ENCODE data around the gene TSC22D1. TPM values are rescaled to one million over a fixed set of nuclear protein-coding genes. Genes with fewer than 3 reads are reported as not detected.

Gene TSC22D1
- total RNA-seq, 2 experiments from 2014 or later = 14.6 to 27.7 TPM

- no peak for DNase-seq (ENCODE audit: low spot score)
- POLR2A ChIA-PET = no interaction called here
- TF ChIP-seq CTCF (conservative IDR thresholded peaks at IDR 0.05; ENCODE audit: low read length) (no peak), EZH2phosphoT487 (IDR thresholded peaks at IDR 0.05; ENCODE audit: borderline replicate concordance, low read depth, low read length) (no peak)
- no peaks in the 10 kb centered on the region for H3K9me2 ChIP-seq (ENCODE audit: insufficient read depth, low read length)
- intact Hi-C loops (cut with micrococcal nuclease; ENCODE audit: unreplicated experiment) = no loop called here
- H2AFZ ChIP-seq (ENCODE audit: low read length) = no peak overlapping the region
- H3K36me3 ChIP-seq (ENCODE audit: insufficient read depth, low read length) = no peaks in the 10 kb centered on the region
- CTCF ChIA-PET (ENCODE audit: unreplicated experiment) = no interaction called here
- H3K79me2 ChIP-seq (ENCODE audit: insufficient read depth, low read depth, low read length) = no peaks in the 10 kb centered on the region
- BruUV-seq (replicated peaks) = no TSS peak
- no peak overlapping the region for H3K27ac ChIP-seq (ENCODE audit: low read depth, low read length, poor library complexity, severe bottlenecking)
- no peaks in the 10 kb centered on the region for H3K4me1 ChIP-seq (ENCODE audit: insufficient read depth, low read length, poor library complexity, severe bottlenecking)
- H3K4me2 ChIP-seq (ENCODE audit: low read length) = no peak overlapping the region
- no peak overlapping the region for H3K4me3 ChIP-seq (ENCODE audit: low read depth, low read length, poor library complexity, severe bottlenecking)
- H4K20me1 ChIP-seq (ENCODE audit: insufficient read depth, low read length) = no peaks in the 10 kb centered on the region
- no peaks in the 10 kb centered on the region for H3K9me3 ChIP-seq (ENCODE audit: low read length)
Observed at GRCh38 chr13:44449999-44450821, 125.9 kb downstream of the TSC22D1 start.

GRCh38 chr13:44448875-44449274 lies 127.3 kb downstream of the TSC22D1 start:
- ChIA-PET CTCF (ENCODE audit: unreplicated experiment) (no interaction called here), POLR2A (interaction anchor here (0.9 kb wide), 1 partner anchor 32 kb away, joined by 4 read pairs; no protein-coding TSS in a partner anchor)
- H3K27ac ChIP-seq (ENCODE audit: low read depth, low read length, poor library complexity, severe bottlenecking) = no peak overlapping the region
- H3K36me3 ChIP-seq (ENCODE audit: insufficient read depth, low read length) = no peaks in the 10 kb centered on the region
- no peak overlapping the region for H3K4me2 ChIP-seq (ENCODE audit: low read length)
- H4K20me1 ChIP-seq (ENCODE audit: insufficient read depth, low read length) = no peaks in the 10 kb centered on the region
- no peaks in the 10 kb centered on the region for H3K79me2 ChIP-seq (ENCODE audit: insufficient read depth, low read depth, low read length)
- no peak overlapping the region for H3K4me3 ChIP-seq (ENCODE audit: low read depth, low read length, poor library complexity, severe bottlenecking)
- intact Hi-C loops (cut with micrococcal nuclease; ENCODE audit: unreplicated experiment) = no loop called here
- BruUV-seq (replicated peaks) = no TSS peak
- no peak overlapping the region for H2AFZ ChIP-seq (ENCODE audit: low read length)
- no peaks in the 10 kb centered on the region for H3K4me1 ChIP-seq (ENCODE audit: insufficient read depth, low read length, poor library complexity, severe bottlenecking)
- TF ChIP-seq CTCF (conservative IDR thresholded peaks at IDR 0.05; ENCODE audit: low read length) = no peak
- no peak for TF ChIP-seq EZH2phosphoT487 (IDR thresholded peaks at IDR 0.05; ENCODE audit: borderline replicate concordance, low read depth, low read length)
- H3K9me2 ChIP-seq (ENCODE audit: insufficient read depth, low read length) = no peaks in the 10 kb centered on the region
- DNase-seq (ENCODE audit: low spot score) = no peak
- H3K9me3 ChIP-seq (ENCODE audit: low read length) = no peaks in the 10 kb centered on the region

- Histone ChIP-seq H3K36me3 (ENCODE audit: insufficient read depth, low read length) (no peaks in the 10 kb centered on the region), H3K27ac (ENCODE audit: low read depth, low read length, poor library complexity, severe bottlenecking) (no peak overlapping the region), H3K4me2 (ENCODE audit: low read length) (no peak overlapping the region), H2AFZ (ENCODE audit: low read length) (no peak overlapping the region), H3K4me1 (ENCODE audit: insufficient read depth, low read length, poor library complexity, severe bottlenecking) (no peaks in the 10 kb centered on the region), H3K4me3 (ENCODE audit: low read depth, low read length, poor library complexity, severe bottlenecking) (no peak overlapping the region), H4K20me1 (ENCODE audit: insufficient read depth, low read length) (no peaks in the 10 kb centered on the region), H3K9me2 (ENCODE audit: insufficient read depth, low read length) (no peaks in the 10 kb centered on the region), H3K9me3 (ENCODE audit: low read length) (no peaks in the 10 kb centered on the region), H3K79me2 (ENCODE audit: insufficient read depth, low read depth, low read length) (no peaks in the 10 kb centered on the region)
- ChIA-PET POLR2A (interaction anchor here (0.7 to 0.9 kb wide), 2 partner anchors 32 to 1708 kb away, joined by 4 read pairs; no protein-coding TSS in a partner anchor), CTCF (ENCODE audit: unreplicated experiment) (no interaction called here)
- DNase-seq (ENCODE audit: low spot score) = no peak
- intact Hi-C loops (cut with micrococcal nuclease; ENCODE audit: unreplicated experiment) = no loop called here
- no peak for TF ChIP-seq EZH2phosphoT487 (IDR thresholded peaks at IDR 0.05; ENCODE audit: borderline replicate concordance, low read depth, low read length)
- no peak for TF ChIP-seq CTCF (conservative IDR thresholded peaks at IDR 0.05; ENCODE audit: low read length)
- BruUV-seq (replicated peaks) = no TSS peak
Observed at GRCh38 chr13:44448373-44448772, 127.8 kb downstream of the TSC22D1 start.
